ENCODE results near the gene HFE. TPM values are rescaled to one million over a fixed set of nuclear protein-coding genes. Genes with fewer than 3 reads are reported as not detected.
"Not testable (repeated sequence)": the region's sequence is repeated elsewhere in the genome, so short reads cannot be mapped to it uniquely, and the experiment has no call there.

The HFE gene
- total RNA-seq, 3 donors from 2014 or later, result 8.9 to 12.0 (median 11.1) TPM

DNA sequence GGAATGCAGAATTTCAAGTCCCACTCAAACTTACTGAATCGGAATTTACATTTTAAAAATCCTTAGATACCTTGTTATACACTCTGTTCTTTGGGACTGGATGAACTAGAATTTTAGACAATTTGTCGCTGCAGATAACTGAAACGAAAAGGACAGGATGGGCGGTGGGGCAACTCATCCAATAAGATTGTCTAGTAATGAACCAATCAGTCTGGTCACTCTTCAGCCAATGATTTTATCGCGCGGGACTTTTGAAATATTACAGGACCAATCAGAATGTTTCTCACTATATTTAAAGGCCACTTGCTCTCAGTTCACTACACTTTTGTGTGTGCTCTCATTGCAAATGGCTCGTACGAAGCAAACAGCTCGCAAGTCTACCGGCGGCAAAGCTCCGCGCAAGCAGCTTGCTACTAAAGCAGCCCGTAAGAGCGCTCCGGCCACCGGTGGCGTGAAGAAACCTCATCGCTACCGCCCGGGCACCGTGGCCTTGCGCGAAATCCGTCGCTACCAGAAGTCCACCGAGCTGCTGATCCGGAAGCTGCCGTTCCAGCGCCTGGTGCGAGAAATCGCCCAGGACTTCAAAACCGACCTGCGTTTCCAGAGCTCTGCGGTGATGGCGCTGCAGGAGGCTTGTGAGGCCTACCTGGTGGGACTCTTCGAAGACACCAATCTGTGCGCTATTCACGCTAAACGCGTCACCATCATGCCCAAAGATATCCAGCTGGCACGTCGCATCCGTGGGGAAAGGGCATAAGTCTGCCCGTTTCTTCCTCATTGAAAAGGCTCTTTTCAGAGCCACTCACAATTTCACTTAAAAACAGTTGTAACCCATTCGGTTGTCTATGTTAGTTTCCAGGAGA, 41.9 kb upstream of the HFE start:
- peak; percentile 82 for ATAC-seq
- Histone ChIP-seq H3K36me3 (ENCODE audit: low read depth) (no peaks in the 10 kb centered on the region), H3K4me3 (peak overlapping the region; percentile 6), H3K4me1 (ENCODE audit: low read depth) (peaks cover 13% of the 10 kb centered on the region), H3K9me3 (no peaks in the 10 kb centered on the region)
- intact Hi-C loops (cut with DNase I, micrococcal nuclease), result no loop called here
- peak; percentile 76 to 96 (median 81) for DNase-seq
- TF ChIP-seq, protein P1, sequence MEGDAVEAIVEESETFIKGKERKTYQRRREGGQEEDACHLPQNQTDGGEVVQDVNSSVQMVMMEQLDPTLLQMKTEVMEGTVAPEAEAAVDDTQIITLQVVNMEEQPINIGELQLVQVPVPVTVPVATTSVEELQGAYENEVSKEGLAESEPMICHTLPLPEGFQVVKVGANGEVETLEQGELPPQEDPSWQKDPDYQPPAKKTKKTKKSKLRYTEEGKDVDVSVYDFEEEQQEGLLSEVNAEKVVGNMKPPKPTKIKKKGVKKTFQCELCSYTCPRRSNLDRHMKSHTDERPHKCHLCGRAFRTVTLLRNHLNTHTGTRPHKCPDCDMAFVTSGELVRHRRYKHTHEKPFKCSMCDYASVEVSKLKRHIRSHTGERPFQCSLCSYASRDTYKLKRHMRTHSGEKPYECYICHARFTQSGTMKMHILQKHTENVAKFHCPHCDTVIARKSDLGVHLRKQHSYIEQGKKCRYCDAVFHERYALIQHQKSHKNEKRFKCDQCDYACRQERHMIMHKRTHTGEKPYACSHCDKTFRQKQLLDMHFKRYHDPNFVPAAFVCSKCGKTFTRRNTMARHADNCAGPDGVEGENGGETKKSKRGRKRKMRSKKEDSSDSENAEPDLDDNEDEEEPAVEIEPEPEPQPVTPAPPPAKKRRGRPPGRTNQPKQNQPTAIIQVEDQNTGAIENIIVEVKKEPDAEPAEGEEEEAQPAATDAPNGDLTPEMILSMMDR (IDR thresholded peaks at IDR 0.05), result no peak

DNA sequence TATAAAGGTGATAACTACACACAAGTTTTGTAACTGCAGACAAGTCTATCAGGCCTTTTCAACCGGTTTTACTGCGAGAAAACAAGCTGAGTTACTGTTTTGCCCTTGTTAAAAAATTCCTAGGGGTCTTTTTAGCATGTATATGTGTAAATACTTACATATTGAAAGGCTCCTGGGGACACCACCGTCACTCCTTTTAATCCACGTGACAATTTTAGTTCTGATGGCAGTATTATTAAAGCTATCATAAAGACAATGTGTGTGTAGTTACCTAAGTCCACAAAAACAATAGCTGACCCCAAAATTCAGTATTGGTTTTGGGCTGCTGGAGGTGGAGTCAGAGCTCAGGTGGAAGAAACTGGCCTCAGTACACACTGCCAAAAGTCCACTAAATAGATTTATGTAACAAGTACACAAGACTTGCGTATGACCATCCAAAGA, 41.3 kb upstream of the HFE start:
- ATAC-seq (no peak), DNase-seq (no peak)
- Histone ChIP-seq H3K9me3 (no peaks in the 10 kb centered on the region), H3K4me1 (ENCODE audit: low read depth) (peaks cover 13% of the 10 kb centered on the region), H3K4me3 (no peak overlapping the region), H3K36me3 (ENCODE audit: low read depth) (no peaks in the 10 kb centered on the region)
- TF ChIP-seq, protein P1 (IDR thresholded peaks at IDR 0.05), result no peak
- intact Hi-C loops (cut with DNase I, micrococcal nuclease), result no loop called here

DNA sequence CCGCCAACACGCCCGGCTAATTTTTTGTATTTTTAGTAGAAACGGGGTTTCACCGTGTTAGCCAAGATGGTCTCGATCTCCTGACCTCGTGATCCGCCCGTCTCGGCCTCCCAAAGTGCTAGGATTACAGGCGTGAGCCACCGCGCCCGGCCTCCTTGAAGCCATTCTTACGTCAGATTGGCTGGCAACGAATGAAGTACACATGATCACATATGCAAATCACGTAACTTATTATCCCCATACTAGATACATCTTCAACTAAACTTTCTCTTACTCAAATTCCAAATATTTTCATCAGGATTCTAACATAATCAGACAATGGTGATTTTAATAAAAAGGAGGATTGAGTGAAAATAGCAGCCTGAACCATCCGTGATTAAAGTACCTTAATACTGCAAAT, 39.9 kb upstream of the HFE start:
- H3K9me3 ChIP-seq; DNase-seq; ATAC-seq; H3K4me3 ChIP-seq; H3K36me3 ChIP-seq (ENCODE audit: low read depth); intact Hi-C loops (cut with DNase I, micrococcal nuclease): not testable (repeated sequence)
- peaks cover 14% of the 10 kb centered on the region for H3K4me1 ChIP-seq (ENCODE audit: low read depth)

DNA sequence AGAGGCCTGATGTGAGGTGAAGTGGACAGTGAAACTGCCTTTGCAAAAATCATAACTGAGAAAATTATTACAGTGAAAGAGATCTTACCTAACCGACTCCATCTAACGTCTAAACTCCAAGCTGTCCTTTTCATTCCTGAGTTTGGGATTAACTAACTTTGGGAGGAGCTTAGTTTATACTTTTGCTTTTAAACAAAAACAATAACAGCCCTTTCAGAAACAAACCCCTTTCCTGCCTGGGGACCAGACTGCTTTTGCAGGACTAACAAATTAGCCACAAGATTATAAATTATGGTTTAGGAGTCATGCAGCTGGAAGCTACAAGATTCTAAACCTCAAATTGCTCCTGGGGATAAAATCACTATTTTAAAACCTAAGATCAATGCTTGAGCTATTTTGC, 38.6 kb upstream of the HFE start:
- Histone ChIP-seq H3K9me3 (no peaks in the 10 kb centered on the region), H3K4me1 (ENCODE audit: low read depth) (peaks cover 16% of the 10 kb centered on the region), H3K4me3 (no peak overlapping the region), H3K36me3 (ENCODE audit: low read depth) (no peaks in the 10 kb centered on the region)
- ATAC-seq (no peak), DNase-seq (no peak)
- intact Hi-C loops (cut with DNase I, micrococcal nuclease), result no loop called here
- TF ChIP-seq, protein P1 (IDR thresholded peaks at IDR 0.05), result no peak

DNA sequence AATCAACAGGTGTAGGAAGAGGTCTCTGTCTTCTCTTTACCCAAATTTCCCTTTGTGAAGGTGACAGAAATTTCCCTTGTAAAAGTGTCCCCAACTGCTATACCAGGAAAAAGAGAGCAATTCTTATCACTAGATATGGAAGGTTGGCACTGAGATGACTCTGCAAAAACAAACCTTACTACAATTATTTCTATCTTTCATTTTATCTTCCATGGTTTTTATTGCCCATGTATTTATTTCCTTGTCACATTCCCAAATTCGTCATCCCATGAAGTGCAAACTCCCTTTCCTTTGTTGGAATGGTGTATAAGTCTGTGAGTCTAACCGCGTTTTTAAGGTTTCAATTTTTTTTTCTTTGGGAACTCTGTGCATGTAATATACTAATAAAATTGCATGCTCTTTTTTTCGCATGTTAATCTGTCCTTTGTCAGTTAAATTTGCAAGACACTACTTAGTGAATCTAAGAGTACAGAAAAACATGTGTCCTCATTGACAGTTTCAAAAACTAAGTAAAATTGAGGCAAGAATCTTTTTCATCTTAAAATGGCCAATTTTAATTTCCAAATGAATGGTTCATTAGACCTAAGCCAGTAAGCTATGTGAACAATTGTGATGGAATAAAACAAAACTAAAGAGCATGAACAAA, 35.4 kb upstream of the HFE start:
- Histone ChIP-seq H3K4me3 (no peak overlapping the region), H3K9me3 (no peaks in the 10 kb centered on the region), H3K4me1 (ENCODE audit: low read depth) (peaks cover 11% of the 10 kb centered on the region), H3K36me3 (ENCODE audit: low read depth) (no peaks in the 10 kb centered on the region)
- no peak for DNase-seq
- intact Hi-C loops (cut with DNase I, micrococcal nuclease), result no loop called here
- TF ChIP-seq, protein P1 (IDR thresholded peaks at IDR 0.05), result no peak
- no peak for ATAC-seq

DNA sequence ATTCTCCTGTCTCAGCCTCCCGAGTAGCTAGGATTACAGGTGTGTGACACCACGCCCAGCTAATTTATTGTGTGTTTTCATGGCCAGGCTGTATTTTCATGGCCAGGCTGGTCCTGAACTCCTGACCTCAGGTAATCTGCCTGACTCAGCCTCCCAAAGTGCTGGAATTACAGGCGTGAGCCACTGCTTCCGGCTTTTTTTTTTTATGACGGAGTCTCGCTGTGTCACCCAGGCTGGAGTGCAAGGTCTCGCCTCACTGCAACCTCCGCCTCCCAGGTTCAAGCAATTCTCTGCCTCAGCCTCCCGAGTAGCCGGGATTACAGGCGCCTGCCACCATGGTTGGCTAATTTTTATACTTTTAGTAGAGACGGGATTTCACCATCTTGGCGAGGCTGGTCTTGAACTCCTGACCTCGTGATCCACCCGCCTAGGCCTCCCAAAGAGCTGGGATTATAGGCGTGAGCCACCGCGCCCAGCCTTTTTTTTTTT, 34.4 kb upstream of the HFE start:
- H3K4me1 ChIP-seq (ENCODE audit: low read depth), result peaks cover 11% of the 10 kb centered on the region
- intact Hi-C loops (cut with DNase I, micrococcal nuclease); H3K9me3 ChIP-seq; H3K4me3 ChIP-seq; H3K36me3 ChIP-seq (ENCODE audit: low read depth): not testable (repeated sequence)
- peak; percentile 39 for ATAC-seq
- DNase-seq, result peak in 1 of 3 donors; percentile 29
